H9 (cell line): ENCODE data around the gene CFAP43. TPM values are rescaled to one million over a fixed set of nuclear protein-coding genes. Genes with fewer than 3 reads are reported as not detected.

Experiments used
- DNase-seq: peaks from one replicate; pipeline ENCODE4 v3.0.0-alpha.2; 2017
- H2AFZ ChIP-seq: one replicate; pipeline ENCODE4 v1.6.1; 2013; ENCODE audit warnings: mild to moderate bottlenecking, low read length, control low read depth, moderate library complexity
- H2AK5ac ChIP-seq: 2 replicates; pipeline ENCODE4 v1.6.1; 2013; ENCODE audit warnings: low read length, control low read depth, mixed read lengths; ENCODE audit not compliant: insufficient read length
- H2BK120ac ChIP-seq: one replicate; pipeline ENCODE4 v1.6.1; 2013; ENCODE audit warnings: low read depth, mild to moderate bottlenecking, low read length, control low read depth, inconsistent platforms; ENCODE audit not compliant: poor library complexity, severe bottlenecking
- H2BK12ac ChIP-seq: 2 replicates; pipeline ENCODE4 v1.6.1; 2013; ENCODE audit warnings: low read length, control low read depth, mixed read lengths, low read depth; ENCODE audit not compliant: insufficient read length
- H2BK15ac ChIP-seq: 2 replicates; pipeline ENCODE4 v1.6.1; 2013; ENCODE audit warnings: low read depth, low read length, control low read depth
- H2BK20ac ChIP-seq: one replicate; pipeline ENCODE4 v1.6.1; 2013; ENCODE audit warnings: low read depth, mild to moderate bottlenecking, low read length, control low read depth, inconsistent platforms; ENCODE audit not compliant: poor library complexity, severe bottlenecking
- H2BK5ac ChIP-seq: 2 replicates; pipeline ENCODE4 v1.6.1; 2013; ENCODE audit warnings: low read length, control low read depth, mixed read lengths; ENCODE audit not compliant: insufficient read length
- H3K14ac ChIP-seq: 2 replicates; pipeline ENCODE4 v1.6.1; 2013; ENCODE audit warnings: low read length, control low read depth; ENCODE audit not compliant: insufficient read depth
- H3K18ac ChIP-seq: 2 replicates; pipeline ENCODE4 v1.6.1; 2013; ENCODE audit warnings: low read depth, mild to moderate bottlenecking, mixed read lengths, low read length, control low read depth; ENCODE audit not compliant: insufficient read length
- H3K23ac ChIP-seq: 2 replicates; pipeline ENCODE4 v1.6.1; 2013; ENCODE audit warnings: low read length, control low read depth, mixed read lengths, low read depth; ENCODE audit not compliant: insufficient read length
- H3K23me2 ChIP-seq: 2 replicates; pipeline ENCODE4 v1.6.1; 2013; ENCODE audit warnings: low read depth, mild to moderate bottlenecking, mixed read lengths, low read length, control low read depth; ENCODE audit not compliant: insufficient read length, poor library complexity, severe bottlenecking
- H3K27ac ChIP-seq: 2 replicates; pipeline ENCODE4 v1.5.1; 2013; ENCODE audit warnings: low read length, control low read depth, mixed read lengths, low read depth; ENCODE audit not compliant: insufficient read length
- H3K27me3 ChIP-seq: 2 replicates; pipeline ENCODE4 v1.6.1; 2013; ENCODE audit warnings: low read length, control low read depth, inconsistent platforms; ENCODE audit not compliant: insufficient read depth
- H3K4ac ChIP-seq: 2 replicates; pipeline ENCODE4 v1.6.1; 2013; ENCODE audit warnings: low read depth, mild to moderate bottlenecking, control low read depth, inconsistent platforms, low read length, moderate library complexity
- H3K4me1 ChIP-seq: 2 replicates; pipeline ENCODE4 v1.6.1; 2013; ENCODE audit warnings: low read length, control low read depth, inconsistent platforms; ENCODE audit not compliant: insufficient read depth
- H3K4me2 ChIP-seq: 2 replicates; pipeline ENCODE4 v1.6.1; 2013; ENCODE audit warnings: low read length, control low read depth, mixed read lengths; ENCODE audit not compliant: insufficient read length, insufficient read depth
- H3K56ac ChIP-seq: 2 replicates; pipeline ENCODE4 v1.6.1; 2013; ENCODE audit warnings: low read depth, mild to moderate bottlenecking, mixed read lengths, low read length, control low read depth; ENCODE audit not compliant: insufficient read length
- H3K79me1 ChIP-seq: 2 replicates; pipeline ENCODE4 v1.6.1; 2013; ENCODE audit warnings: low read depth, mild to moderate bottlenecking, moderate library complexity, low read length, control low read depth, inconsistent platforms; ENCODE audit not compliant: insufficient read depth, poor library complexity, severe bottlenecking
- H3K79me2 ChIP-seq: 2 replicates; pipeline ENCODE4 v1.6.1; 2013; ENCODE audit warnings: low read length, control low read depth, inconsistent platforms; ENCODE audit not compliant: insufficient read depth
- H3K9ac ChIP-seq: 2 replicates; pipeline ENCODE4 v1.6.1; 2013; ENCODE audit warnings: low read length, control low read depth, mixed read lengths; ENCODE audit not compliant: insufficient read length; ENCODE audit errors: extremely low read depth
- H3K9me3 ChIP-seq: one replicate; pipeline ENCODE4 v1.6.1; 2013; ENCODE audit warnings: low read depth, low read length, inconsistent platforms; ENCODE audit not compliant: control insufficient read depth
- H3T11ph ChIP-seq: one replicate; pipeline ENCODE4 v1.6.1; 2013; ENCODE audit warnings: mild to moderate bottlenecking, low read length, control low read depth, inconsistent platforms
- H4K20me1 ChIP-seq: one replicate; pipeline ENCODE4 v1.6.1; 2013; ENCODE audit not compliant: control insufficient read depth, insufficient read length, insufficient read depth
- H4K5ac ChIP-seq: 2 replicates; pipeline ENCODE4 v1.6.1; 2013; ENCODE audit warnings: low read depth, mild to moderate bottlenecking, mixed read lengths, low read length, control low read depth; ENCODE audit not compliant: insufficient read length
- H4K8ac ChIP-seq: replicated peaks from 2 replicates; pipeline ENCODE4 v1.6.1; 2013; ENCODE audit warnings: low read length, control low read depth, mixed read lengths, low read depth; ENCODE audit not compliant: insufficient read length
- H4K91ac ChIP-seq: 2 replicates; pipeline ENCODE4 v1.6.1; 2013; ENCODE audit warnings: low read depth, mild to moderate bottlenecking, moderate library complexity, mixed read lengths, low read length, control low read depth; ENCODE audit not compliant: insufficient read length
- H3K27ac Mint-ChIP-seq, 3 experiments: 2 replicates in 2 of 3; 3 replicates in 1 of 3; pipeline ENCODE4 v1.8.0; 2020 to 2021; ENCODE audit warnings: mixed read lengths in 3 of 3, mild to moderate bottlenecking in 1 of 3, moderate library complexity in 1 of 3
- H3K27me3 Mint-ChIP-seq: 2 replicates; pipeline ENCODE4 v1.8.0; 2021; ENCODE audit warnings: low read depth, mild to moderate bottlenecking, moderate library complexity, mixed read lengths
- H3K36me3 Mint-ChIP-seq, 3 experiments: 2 replicates in 2 of 3; 3 replicates in 1 of 3; pipeline ENCODE4 v1.8.0; 2020 to 2021; ENCODE audit warnings: low read depth in 3 of 3, mixed read lengths in 3 of 3; ENCODE audit not compliant: insufficient read depth in 1 of 3
- H3K4me1 Mint-ChIP-seq, 2 experiments: 2 replicates each; pipeline ENCODE4 v1.8.0; 2020; ENCODE audit warnings: mixed read lengths in 2 of 2
- H3K4me3 Mint-ChIP-seq, 2 experiments: 2 replicates in 1 of 2; 3 replicates in 1 of 2; pipeline ENCODE4 v1.8.0; 2020 to 2021; ENCODE audit warnings: mild to moderate bottlenecking in 2 of 2, mixed read lengths in 2 of 2, moderate library complexity in 1 of 2
- H3K9me3 Mint-ChIP-seq, 2 experiments: 2 replicates in 1 of 2; 3 replicates in 1 of 2; pipeline ENCODE4 v1.8.0; 2020; ENCODE audit warnings: mild to moderate bottlenecking in 2 of 2, mixed read lengths in 2 of 2, moderate library complexity in 1 of 2
- WGBS: extraction: QIAGEN DNeasy Blood & Tissue Kit; methylation state at CpG from one replicate; pipeline ENCODE4 v1.1.7; 2013; ENCODE audit warnings: missing lambda C conversion rate, low lambda C conversion rate, mixed read lengths; ENCODE audit not compliant: insufficient read length; ENCODE audit errors: extremely low coverage; 5-methylcytosine and 5-hydroxymethylcytosine counted together
- total RNA-seq: library from RNA; stranded (reverse); gene quantifications from 2 replicates; pipeline ENCODE4 v1.2.1, GENCODE V29; 2021
- TF ChIP-seq, protein P1 (sequence below): fragments of 200-600 bp; sonication (generic); conservative IDR thresholded peaks from 3 replicates; pipeline ENCODE4 v1.8.0; 2021; ENCODE audit warnings: antibody characterized with exemption, mild to moderate bottlenecking

CFAP43 gene
- total RNA-seq, 1 experiment from 2014 or later, result 0.26 TPM

DNA sequence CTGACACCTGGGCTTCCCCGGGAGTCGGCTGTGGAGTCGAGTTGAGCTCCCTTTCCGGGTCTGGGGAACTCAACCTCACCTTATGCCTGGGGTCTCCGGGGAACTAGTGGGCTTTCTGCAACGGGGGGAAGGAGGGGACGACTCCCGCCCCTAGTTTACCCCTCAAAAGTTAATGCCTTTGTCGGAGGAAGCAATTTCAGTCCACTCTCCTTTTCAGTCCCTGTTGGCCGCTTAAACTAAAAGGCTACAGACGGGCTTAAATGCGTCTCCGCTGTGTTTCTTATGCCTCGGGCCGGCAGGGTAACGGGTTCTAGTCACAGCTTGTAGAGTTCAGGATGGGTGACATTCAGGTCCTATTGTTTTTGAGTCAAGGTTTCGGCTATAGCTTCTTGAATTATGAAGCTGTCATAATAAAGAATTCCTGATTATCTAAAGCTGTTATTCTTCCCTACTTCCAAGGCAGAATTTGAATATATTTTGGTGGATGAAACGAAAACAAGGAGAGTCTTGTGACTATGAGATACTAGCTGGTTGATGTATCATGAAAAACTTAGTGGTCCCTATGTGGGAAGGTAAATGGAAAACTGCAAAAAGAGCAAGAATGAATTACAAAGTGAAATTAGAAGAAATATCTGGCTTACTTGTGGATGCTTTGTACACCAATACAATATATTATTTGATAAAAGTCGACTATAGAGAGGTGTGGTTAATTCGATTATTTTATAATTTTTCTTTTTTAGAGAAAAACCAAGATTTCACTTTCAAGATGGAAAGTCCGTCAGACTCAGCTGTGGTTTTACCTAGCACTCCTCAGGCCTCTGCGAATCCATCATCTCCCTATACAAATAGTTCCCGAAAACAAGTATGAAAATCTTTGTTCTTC lies 109.7 kb downstream of the CFAP43 start:
- H3K4me1 ChIP-seq, result no peaks in the 10 kb centered on the region
- no peak overlapping the region for H2AFZ ChIP-seq
- Mint-ChIP-seq H3K36me3 (peaks cover 0 to 32% (median 3%) of the 10 kb centered on the region in 3 experiments; a peak in 5 of 7 replicates), H3K27ac (peak overlapping the region; percentile 96 to 97 (median 97)), H3K4me1 (peaks cover 37% of the 10 kb centered on the region in 2 experiments), H3K9me3 (no peaks in the 10 kb centered on the region), H3K4me3 (peak overlapping the region; percentile 85 to 90), H3K27me3 (no peaks in the 10 kb centered on the region)
- H3K27ac ChIP-seq, result peak overlapping the region; percentile 57
- H4K91ac ChIP-seq, result no peak overlapping the region
- H3K4ac ChIP-seq, result no peak overlapping the region; the same call in 1 of the 2 replicates
- no peaks in the 10 kb centered on the region for H3K79me1 ChIP-seq
- H2AK5ac ChIP-seq, result no peak overlapping the region
- TF ChIP-seq, protein P1, sequence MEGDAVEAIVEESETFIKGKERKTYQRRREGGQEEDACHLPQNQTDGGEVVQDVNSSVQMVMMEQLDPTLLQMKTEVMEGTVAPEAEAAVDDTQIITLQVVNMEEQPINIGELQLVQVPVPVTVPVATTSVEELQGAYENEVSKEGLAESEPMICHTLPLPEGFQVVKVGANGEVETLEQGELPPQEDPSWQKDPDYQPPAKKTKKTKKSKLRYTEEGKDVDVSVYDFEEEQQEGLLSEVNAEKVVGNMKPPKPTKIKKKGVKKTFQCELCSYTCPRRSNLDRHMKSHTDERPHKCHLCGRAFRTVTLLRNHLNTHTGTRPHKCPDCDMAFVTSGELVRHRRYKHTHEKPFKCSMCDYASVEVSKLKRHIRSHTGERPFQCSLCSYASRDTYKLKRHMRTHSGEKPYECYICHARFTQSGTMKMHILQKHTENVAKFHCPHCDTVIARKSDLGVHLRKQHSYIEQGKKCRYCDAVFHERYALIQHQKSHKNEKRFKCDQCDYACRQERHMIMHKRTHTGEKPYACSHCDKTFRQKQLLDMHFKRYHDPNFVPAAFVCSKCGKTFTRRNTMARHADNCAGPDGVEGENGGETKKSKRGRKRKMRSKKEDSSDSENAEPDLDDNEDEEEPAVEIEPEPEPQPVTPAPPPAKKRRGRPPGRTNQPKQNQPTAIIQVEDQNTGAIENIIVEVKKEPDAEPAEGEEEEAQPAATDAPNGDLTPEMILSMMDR, result no peak
- H3K23ac ChIP-seq, result no peak overlapping the region
- H4K5ac ChIP-seq, result peak overlapping the region; percentile 19
- no peak overlapping the region for H2BK12ac ChIP-seq
- no peak for DNase-seq
- no peaks in the 10 kb centered on the region for H4K20me1 ChIP-seq
- no peaks in the 10 kb centered on the region for H3K27me3 ChIP-seq
- no peak overlapping the region for H3T11ph ChIP-seq
- peak overlapping the region; percentile 80 for H3K4me2 ChIP-seq
- H2BK120ac ChIP-seq, result no peak overlapping the region
- no peaks in the 10 kb centered on the region for H3K79me2 ChIP-seq
- H3K56ac ChIP-seq, result peak overlapping the region; percentile 13
- peaks cover 10% of the 10 kb centered on the region for H3K23me2 ChIP-seq
- H3K14ac ChIP-seq, result peak overlapping the region; percentile 95
- H3K18ac ChIP-seq, result peak overlapping the region; percentile 94
- H2BK5ac ChIP-seq, result peak overlapping the region; percentile 11
- H3K9me3 ChIP-seq, result no peaks in the 10 kb centered on the region
- WGBS, result no CpG with 5 or more reads among the region's 23 CpGs
- H2BK20ac ChIP-seq, result no peak overlapping the region
- H3K9ac ChIP-seq, result peak overlapping the region; percentile 95
- H2BK15ac ChIP-seq, result no peak overlapping the region
- H4K8ac ChIP-seq, result no peak overlapping the region
